ENCODE results near the gene LRTM2. TPM values are rescaled to one million over a fixed set of nuclear protein-coding genes. Genes with fewer than 3 reads are reported as not detected.

LRTM2 gene
- total and polyA plus RNA-seq, 9 of the 15 experiments (the other 6 are each of a cell fraction or from before 2014, with no cell fraction given): 0.09 TPM; not detected in 8

- H3K9ac ChIP-seq (ENCODE audit: insufficient read depth in 1 of 2, low read depth in 2 of 2, low read length in 2 of 2): no peak overlapping the region
- ATAC-seq (no peak), DNase-seq (ENCODE audit: extremely low read depth in 1 of 4, low spot score in 3 of 4) (no peak), FAIRE-seq (no peak)
- no peak for TF ChIP-seq CHD2 (IDR thresholded peaks at IDR 0.05; ENCODE audit: low read depth, low read length)
- no peak for TF ChIP-seq SETDB1 (IDR thresholded peaks at IDR 0.05; ENCODE audit: low read length)
- no peak for TF ChIP-seq HEY1 (CRISPR knock-in tag; IDR thresholded peaks at IDR 0.05; ENCODE audit: borderline replicate concordance)
- no peak for TF ChIP-seq NR2C1 (IDR thresholded peaks at IDR 0.05)
- TF ChIP-seq NR2C1 (tag; IDR thresholded peaks at IDR 0.05): no peak
- no peak for TF ChIP-seq HMG20B (CRISPR knock-in tag; IDR thresholded peaks at IDR 0.05)
- TF ChIP-seq SMAD4 (CRISPR knock-in tag; conservative IDR thresholded peaks at IDR 0.05): no peak
- POLR2A ChIA-PET: interaction anchor here (1.4 kb wide), 1 partner anchor 9 kb away, joined by 5 read pairs; no protein-coding TSS in a partner anchor
- H3K27ac ChIP-seq (ENCODE audit: extremely low read depth, low read depth, low read length): no peak overlapping the region
- no peak overlapping the region for H3K4me3 ChIP-seq
- peaks cover 5% of the 10 kb centered on the region for H4K20me1 ChIP-seq (replicated peaks; ENCODE audit: control insufficient read depth, insufficient read depth, low read length)
- no peaks in the 10 kb centered on the region for H3K9me1 ChIP-seq (ENCODE audit: control insufficient read depth, insufficient read depth, low read length)
- H3K79me2 ChIP-seq (ENCODE audit: control insufficient read depth, insufficient read depth, low read length): peaks cover 2% of the 10 kb centered on the region; the same call in 2 of the 3 replicates
- no peaks in the 10 kb centered on the region for H3K9me3 ChIP-seq (replicated peaks; ENCODE audit: control insufficient read depth, insufficient read depth, low read depth, low read length)
- H2AFZ ChIP-seq (ENCODE audit: low read depth, low read length): no peak overlapping the region
- no TSS peak for BruUV-seq (replicated peaks)
- no peak overlapping the region for H3K4me2 ChIP-seq (ENCODE audit: insufficient read depth, low read length)
- peaks cover 0 to 24% of the 10 kb centered on the region in 2 experiments; a peak in 4 of 5 replicates for H3K4me1 ChIP-seq (replicated peaks in 1 of 2; ENCODE audit: control insufficient read depth in 2 of 2, insufficient read depth in 2 of 2, low read length in 2 of 2)
- no peaks in the 10 kb centered on the region for H3K27me3 ChIP-seq (ENCODE audit: control insufficient read depth in 2 of 2, insufficient read depth in 2 of 2, low read length in 2 of 2)
- 100% methylated on average over 2 of the region's 6 CpGs for WGBS (ENCODE audit: insufficient coverage, low coverage, missing lambda C conversion rate)
- H3K36me3 ChIP-seq (ENCODE audit: control insufficient read depth, insufficient read depth, low read length): peaks cover 9% of the 10 kb centered on the region; the same call in 1 of the 3 replicates
- in situ Hi-C loops (cut with MboI) (loop anchor here (5.0 kb wide), 1 partner anchor 145 kb away; no protein-coding TSS in a partner anchor), intact Hi-C loops (cut with micrococcal nuclease) (loop anchor here (10.0 kb wide), 1 partner anchor 242 kb away; no protein-coding TSS in a partner anchor)
- CTCF ChIA-PET (ENCODE audit: low intra/inter-chr PET ratio): interaction anchor here (3.2 kb wide), 1 partner anchor 140 kb away, joined by 44 read pairs; no protein-coding TSS in a partner anchor
Measured at GRCh38 chr12:1792406-1792805, 28.0 kb upstream of the LRTM2 start.

Measured in K562 (cell line).